Stimulated activated CD4-positive, alpha-beta T cell treated with anti-CD3 and anti-CD28 coated beads, Interleukin-4, amount 100 ng/mL, for 48 hours (primary cell): Measurements from ENCODE around the gene MAG.
A peak's percentile ranks its signal among the peaks of the same experiment; 100 is the strongest.

Experiments used
- DNase-seq, 2 donors: peaks; one replicate each; pipeline ENCODE4 v3.0.0-alpha.2; 2020; ENCODE audit warnings: low read depth in 2 of 2

The MAG gene

GRCh38 chr19:35318679-35319448, 26.9 kb downstream of the MAG start:
- no peak for DNase-seq

GRCh38 chr19:35320065-35320713, 28.2 kb downstream of the MAG start:
- DNase-seq, result no peak

GRCh38 chr19:35321291-35321690, 29.3 kb downstream of the MAG start:
- no peak for DNase-seq

GRCh38 chr19:35322014-35322413, 30.1 kb downstream of the MAG start:
- DNase-seq, result no peak

DNA sequence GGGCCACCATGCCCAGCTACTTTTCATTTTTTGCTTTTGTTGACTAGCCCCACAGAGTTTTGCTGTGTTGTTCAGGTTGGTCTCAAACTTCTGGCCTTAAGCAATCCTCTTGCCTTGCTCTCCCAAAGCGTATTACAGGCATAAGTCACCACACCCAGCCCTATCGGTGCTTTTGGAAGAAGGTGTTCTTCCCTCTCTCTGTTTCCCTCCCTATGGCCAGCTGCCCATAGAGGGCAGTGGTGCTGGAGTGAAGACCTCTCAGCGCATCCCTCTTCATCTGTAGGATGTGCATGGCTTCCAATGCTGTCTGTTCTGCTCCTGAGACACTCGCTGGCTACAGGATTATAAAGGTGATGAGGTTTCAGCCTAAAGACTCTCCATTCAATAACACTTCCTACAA, 35.7 kb downstream of the MAG start:
- DNase-seq, result no peak

GRCh38 chr19:35328851-35329285, 36.9 kb downstream of the MAG start, which contains the start of gene CD22:
Gene CD22 (plus strand): TSS chr19:35329187. CDS start chr19:35332041, 2,854 bp downstream.
- no peak for DNase-seq

DNA sequence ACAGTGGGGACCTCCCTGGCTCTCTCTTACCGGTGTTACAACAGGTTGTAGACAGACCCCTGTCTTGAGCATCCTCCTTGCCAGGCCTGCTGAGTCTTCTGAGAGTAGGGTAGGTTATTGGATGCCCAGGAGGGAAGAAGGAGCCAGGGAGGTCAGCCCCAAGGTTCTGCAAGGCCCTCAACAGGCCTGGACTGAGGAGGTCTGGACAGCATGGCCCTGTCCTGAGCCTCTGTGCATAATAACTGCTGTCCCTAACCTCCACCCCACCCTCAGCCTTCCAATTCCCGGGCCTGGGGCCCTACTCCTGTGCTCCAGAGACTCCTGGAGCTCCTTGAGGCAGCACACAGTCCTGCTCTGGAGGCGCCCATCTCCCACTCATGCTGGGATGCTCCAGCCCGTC, 37.4 kb downstream of the MAG start:
- no peak for DNase-seq

GRCh38 chr19:35330475-35330874, 38.5 kb downstream of the MAG start:
- no peak for DNase-seq

DNA sequence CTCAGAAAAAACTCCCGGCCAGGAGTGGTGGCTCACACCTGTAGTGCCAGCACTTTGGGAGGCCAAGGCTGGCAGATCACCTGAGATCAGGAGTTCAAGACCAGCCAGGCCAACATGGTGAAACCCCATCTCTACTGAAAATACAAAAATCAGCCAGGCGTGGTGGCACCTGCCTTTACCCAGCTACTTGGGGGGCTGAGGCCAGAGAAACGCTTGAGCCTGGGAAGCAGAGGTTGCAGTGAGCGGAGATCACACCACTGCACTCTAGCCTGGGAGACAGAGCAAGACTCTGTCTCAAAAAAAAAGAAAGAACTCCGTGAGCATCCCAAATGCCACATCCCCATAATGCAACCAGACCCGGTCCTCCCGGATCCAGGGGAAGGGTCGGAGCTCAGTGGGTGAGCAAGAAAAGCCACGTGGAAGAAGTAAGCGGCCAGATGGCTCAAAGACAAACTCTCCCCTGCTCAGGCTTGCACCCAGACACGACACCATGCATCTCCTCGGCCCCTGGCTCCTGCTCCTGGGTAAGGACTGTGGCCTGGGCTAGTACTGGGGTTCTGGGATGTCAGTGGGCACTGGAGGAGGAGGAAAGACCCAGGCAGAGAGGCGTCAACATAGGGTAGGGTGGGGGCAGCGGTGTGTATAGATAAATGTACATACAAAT, 39.7 kb downstream of the MAG start:
- DNase-seq, result no peak

- DNase-seq, result peak in 1 of 2 donors; percentile 31
These were observed 40.9 kb downstream of the MAG start for GRCh38 chr19:35332817-35333216.

GRCh38 chr19:35334144-35334753, 42.3 kb downstream of the MAG start:
- DNase-seq, result no peak

GRCh38 chr19:35336166-35336955, 44.4 kb downstream of the MAG start:
- no peak for DNase-seq

DNA sequence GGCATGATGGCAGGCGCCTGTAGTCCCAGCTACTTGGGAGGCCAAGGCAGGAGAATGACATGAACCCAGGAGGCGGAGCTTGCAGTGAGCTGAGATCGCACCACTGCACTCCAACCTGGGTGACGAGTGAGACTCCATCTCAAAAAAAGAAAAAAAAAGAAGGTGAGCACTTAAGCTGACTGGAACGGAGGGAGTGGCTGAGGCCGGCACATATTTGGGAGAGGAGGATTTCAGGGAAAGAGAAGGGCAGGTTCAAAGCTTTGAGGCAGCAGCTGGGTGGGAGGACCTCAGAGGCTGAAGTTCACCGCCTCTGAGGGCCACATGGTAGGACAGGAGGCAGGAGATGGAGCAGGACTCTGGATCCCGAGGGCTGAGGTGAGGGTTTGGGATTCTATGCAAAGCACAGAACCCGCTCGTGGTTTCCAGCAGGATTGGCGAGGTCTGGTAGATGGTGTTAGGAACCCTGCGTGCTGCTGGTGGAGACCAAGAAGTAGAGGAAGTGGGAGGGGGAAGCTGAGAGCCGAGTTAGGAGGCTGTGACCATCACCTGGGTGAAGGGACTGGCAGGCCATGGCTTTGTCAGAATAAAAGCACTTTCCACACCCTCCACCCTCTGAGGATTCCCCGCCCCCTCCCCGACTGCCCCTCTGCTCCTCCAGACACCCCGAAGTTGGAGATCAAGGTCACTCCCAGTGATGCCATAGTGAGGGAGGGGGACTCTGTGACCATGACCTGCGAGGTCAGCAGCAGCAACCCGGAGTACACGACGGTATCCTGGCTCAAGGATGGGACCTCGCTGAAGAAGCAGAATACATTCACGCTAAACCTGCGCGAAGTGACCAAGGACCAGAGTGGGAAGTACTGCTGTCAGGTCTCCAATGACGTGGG, 45.4 kb downstream of the MAG start:
- no peak for DNase-seq

DNA sequence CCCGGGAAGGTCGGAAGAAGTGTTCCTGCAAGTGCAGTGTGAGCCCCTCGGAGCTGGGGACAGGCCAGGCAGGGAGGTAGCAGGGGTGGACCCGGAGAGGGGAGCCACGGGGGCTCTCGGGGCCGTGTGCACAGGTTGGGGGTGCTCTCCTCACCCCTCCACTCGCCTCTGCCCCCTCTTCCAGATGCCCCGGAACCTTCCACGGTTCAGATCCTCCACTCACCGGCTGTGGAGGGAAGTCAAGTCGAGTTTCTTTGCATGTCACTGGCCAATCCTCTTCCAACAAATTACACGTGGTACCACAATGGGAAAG, 46.0 kb downstream of the MAG start:
- no peak for DNase-seq

GRCh38 chr19:35340431-35340830, 48.5 kb downstream of the MAG start:
- DNase-seq, result no peak

DNA sequence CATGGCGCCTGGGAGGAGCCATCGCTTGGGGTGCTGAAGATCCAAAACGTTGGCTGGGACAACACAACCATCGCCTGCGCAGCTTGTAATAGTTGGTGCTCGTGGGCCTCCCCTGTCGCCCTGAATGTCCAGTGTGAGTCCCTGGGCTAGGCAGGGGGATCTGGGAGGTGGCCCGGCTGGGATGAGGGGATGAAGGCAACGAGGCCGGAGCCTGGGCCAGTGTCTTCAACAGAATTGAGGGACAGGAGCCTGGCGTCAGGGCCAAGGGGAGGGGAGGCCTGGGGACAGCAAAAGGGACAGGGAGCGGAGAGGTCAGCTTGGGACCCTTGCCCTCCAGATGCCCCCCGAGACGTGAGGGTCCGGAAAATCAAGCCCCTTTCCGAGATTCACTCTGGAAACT, 49.0 kb downstream of the MAG start:
- no peak for DNase-seq

DNA sequence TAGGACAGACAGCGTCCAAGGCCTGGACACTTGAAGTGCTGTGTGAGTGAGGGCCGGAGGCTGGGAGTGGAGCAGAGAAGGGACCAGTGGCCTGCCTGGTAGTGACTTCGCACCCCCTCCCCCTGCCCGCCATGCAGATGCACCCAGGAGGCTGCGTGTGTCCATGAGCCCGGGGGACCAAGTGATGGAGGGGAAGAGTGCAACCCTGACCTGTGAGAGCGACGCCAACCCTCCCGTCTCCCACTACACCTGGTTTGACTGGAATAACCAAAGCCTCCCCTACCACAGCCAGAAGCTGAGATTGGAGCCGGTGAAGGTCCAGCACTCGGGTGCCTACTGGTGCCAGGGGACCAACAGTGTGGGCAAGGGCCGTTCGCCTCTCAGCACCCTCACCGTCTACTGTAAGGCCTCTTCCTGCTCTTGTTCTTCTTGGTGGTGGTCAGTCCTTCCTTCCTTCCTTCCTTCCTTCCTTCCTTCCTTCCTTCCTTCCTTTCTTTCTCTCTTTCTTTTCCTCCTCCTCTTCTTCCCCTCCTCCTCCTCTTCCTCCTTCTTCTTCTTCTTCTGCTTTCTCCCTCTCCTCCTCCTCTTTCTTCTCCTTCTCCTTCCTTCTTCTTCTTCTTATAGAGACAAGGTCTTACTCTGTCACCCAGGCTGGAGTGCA, 49.7 kb downstream of the MAG start:
- DNase-seq, result no peak

GRCh38 chr19:35342430-35342829, 50.5 kb downstream of the MAG start:
- DNase-seq, result no peak

GRCh38 chr19:35344511-35345031, 52.6 kb downstream of the MAG start:
- DNase-seq, result no peak

GRCh38 chr19:35345671-35346111, 53.7 kb downstream of the MAG start:
- no peak for DNase-seq
